Mucosa of gallbladder (tissue), 1 donor: ENCODE data around the gene EEIG1. TPM values are rescaled to one million over a fixed set of nuclear protein-coding genes. Genes with fewer than 3 reads are reported as not detected.
A peak's percentile ranks its signal among the peaks of the same experiment; 100 is the strongest.

Experiments used
- DNase-seq: peaks from one replicate; pipeline ENCODE4 v3.0.0-alpha.2; 2020; ENCODE audit warnings: low spot score
- total RNA-seq: library from RNA; stranded (reverse); gene quantifications from one replicate; pipeline ENCODE4 v1.2.1, GENCODE V29; 2021
- donor health status: DM: no; HTN: no; CAD: no.

The EEIG1 gene
- total RNA-seq, 1 donor from 2014 or later: 220 TPM

- DNase-seq: no peak
Measured at GRCh38 chr9:128001151-128001778, 20.5 kb upstream of the EEIG1 start.

GRCh38 chr9:127999461-127999860, 18.7 kb upstream of the EEIG1 start:
- no peak for DNase-seq

- DNase-seq: no peak
Measured at GRCh38 chr9:127993721-127994120, 12.9 kb upstream of the EEIG1 start.

DNA sequence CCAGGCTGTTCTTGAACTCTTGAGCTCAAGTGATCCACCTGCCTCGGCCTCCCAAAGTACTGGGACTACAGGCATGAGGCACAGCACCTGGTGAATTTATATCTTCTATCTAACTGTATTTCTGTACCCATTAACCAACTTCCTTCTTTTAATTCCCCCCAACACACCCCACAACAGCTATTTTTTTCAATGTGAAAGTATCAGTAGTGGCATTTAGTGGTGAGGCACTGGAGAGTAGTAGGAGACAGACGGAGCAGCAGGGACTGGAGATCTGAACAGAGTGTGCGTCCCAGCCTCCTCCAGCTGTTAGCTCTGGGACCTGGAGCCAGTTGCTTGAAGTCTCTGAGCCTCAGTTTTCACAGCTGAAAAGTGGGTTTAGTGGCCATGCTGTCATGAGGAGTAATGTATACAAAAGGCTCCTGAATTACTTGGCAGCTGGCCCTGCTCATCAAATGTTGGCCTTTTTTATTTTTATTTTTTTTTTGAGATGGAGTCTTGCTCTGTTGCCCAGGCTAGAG, 11.0 kb upstream of the EEIG1 start:
- DNase-seq: no peak

DNA sequence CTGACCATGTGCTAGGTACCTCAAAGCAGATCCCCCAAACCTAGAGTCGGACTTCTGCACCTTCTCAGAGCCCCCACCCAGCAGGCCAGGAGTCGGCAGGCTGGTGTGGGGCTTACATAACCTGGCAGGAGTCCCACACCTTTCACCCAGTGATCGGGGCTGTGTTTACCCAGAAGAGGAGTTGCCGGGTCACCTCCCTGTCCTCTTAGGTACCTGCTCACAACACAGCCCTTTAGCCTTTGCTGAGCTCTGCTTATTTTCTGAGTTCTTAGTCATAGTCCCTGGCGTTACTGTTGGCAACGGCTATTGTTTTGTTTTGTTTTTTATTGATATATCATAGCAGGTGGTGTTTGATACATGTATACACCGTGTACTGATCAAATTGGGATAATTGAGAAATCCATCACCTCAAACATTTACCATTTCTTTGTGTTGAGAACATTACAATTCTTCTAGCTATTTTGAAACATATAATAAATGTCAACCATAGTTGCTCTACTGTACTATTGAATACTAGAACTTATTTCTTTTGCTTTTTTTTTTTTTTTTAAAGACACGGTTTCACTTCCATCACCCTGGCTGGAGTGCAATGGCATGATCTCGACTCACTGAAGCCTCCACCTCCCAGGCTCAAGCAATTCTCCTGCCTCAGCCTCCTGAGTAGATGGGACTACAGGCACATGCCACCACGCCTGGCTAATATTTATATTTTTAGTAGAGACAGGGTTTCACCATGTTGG, 10.4 kb upstream of the EEIG1 start:
- DNase-seq: peak; percentile 83

DNA sequence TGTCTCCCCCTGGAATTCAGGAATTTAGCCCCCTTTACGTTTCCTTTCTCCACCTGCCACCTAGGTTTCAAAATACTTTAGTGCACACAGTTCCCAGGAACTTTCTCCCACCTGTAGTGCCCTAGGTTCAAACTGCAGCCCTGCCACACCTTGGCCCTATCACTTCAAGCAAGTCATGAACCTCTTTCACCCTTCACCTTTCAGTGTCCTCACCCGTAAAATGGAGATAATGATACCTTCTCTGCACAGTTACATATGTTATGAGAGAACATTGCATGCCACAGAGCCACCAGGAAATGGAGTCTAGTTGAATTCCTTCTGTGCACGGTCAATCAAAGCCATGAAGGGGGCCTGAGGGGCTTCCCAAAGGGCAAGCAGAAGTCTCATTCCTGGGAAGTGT, 9.8 kb upstream of the EEIG1 start:
- no peak for DNase-seq

- no peak for DNase-seq
Measured at GRCh38 chr9:127989094-127989493, 8.3 kb upstream of the EEIG1 start.

DNA sequence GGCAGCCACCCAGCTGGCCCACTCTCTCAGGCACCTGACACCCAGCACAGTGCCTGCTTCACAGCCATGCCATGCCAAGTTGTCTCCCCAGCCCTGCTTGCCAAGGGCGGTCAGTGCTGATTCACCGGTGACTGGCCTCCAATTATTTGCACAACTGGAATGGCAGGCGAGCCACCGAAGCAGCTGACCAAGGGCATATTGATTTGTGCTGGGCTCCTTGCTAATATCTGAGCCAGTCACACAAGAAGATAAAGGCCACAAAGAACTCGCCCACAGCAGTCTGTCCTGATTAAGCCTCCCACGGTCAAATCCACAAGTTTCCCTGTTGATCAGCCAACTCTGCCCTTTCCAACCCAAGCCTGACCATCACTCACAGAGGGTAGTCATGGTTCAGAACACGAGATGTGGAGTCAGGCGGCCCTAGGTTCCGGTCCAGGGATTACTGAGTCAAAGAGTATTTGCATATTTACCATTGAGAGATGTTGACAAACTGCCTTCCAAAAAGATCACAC, 6.4 kb upstream of the EEIG1 start:
- DNase-seq: peak; percentile 93

- DNase-seq: no peak
Measured at GRCh38 chr9:127985011-127985410, 4.2 kb upstream of the EEIG1 start.

DNA sequence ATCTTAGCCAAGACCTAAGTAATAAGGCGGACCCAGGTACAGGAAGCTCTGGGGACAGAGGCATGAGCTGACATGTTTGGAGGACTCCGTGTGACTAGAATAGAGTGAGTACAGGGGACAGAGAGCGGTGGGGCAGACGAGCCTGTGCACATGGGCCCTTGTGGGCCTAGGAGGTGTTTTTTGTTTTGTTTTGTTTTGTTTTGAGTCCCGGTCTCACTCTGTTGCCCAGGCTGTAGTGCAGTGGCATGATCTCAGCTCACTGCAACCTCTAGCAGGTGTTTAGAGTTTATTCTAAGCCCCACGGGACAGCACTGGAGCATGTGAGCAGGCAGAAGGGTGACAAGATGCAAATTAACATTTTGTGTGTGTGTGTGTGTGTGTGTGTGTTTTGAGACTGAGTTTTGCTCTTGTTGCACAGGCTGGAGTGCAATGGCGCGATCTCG, 3.1 kb upstream of the EEIG1 start:
- no peak for DNase-seq

GRCh38 chr9:127982912-127983311, 2.1 kb upstream of the EEIG1 start:
- DNase-seq: no peak

DNA sequence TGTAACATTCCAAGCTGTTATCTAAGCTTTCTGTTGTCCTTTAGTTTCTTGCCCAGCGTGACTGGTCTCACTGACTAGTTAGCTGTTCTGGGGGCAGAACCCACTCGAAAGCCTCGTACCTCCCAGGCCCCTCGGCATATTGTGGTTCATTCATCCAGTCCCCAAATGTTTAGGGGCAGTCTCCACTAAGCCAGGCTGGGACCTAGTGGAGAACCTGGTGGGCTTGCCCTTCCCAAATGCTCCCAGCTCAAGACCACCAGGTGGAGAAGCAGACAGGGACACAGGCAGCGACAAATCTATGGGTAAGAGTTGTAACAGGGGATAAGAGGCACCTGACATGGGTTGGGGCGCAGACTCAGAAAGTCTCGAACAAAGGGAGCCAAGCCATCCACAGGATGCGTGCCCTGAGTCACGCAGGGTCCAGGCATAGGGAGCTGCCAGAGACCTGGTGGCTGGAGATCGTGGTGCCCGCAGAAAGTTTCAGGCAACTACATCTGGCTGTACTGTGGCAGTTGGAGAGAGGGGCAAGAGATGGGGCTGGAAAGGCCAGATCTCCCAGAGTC, 851 bp upstream of the EEIG1 start:
- DNase-seq: no peak

GRCh38 chr9:127980060-127980705, 606 bp downstream of the EEIG1 start:
- DNase-seq: peak; percentile 41

- peak; percentile 54 for DNase-seq
Measured at GRCh38 chr9:127979333-127980059, 1.3 kb downstream of the EEIG1 start.

DNA sequence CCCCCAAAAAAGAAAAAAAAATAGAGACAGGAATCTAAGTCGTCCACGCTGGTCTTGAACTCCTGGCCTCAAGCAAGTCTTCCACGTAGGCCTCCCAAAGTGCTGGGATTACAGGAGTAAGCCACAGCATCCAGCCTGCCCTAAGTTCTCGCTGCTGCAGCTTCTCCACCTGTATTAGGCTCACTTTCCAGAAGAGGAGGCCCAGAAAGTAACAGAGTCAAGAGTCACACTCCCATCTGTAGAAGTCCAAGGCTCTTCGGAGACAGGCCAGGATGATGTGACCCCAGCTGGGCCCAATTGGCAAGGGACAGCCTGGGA, 1.8 kb downstream of the EEIG1 start:
- DNase-seq: no peak

DNA sequence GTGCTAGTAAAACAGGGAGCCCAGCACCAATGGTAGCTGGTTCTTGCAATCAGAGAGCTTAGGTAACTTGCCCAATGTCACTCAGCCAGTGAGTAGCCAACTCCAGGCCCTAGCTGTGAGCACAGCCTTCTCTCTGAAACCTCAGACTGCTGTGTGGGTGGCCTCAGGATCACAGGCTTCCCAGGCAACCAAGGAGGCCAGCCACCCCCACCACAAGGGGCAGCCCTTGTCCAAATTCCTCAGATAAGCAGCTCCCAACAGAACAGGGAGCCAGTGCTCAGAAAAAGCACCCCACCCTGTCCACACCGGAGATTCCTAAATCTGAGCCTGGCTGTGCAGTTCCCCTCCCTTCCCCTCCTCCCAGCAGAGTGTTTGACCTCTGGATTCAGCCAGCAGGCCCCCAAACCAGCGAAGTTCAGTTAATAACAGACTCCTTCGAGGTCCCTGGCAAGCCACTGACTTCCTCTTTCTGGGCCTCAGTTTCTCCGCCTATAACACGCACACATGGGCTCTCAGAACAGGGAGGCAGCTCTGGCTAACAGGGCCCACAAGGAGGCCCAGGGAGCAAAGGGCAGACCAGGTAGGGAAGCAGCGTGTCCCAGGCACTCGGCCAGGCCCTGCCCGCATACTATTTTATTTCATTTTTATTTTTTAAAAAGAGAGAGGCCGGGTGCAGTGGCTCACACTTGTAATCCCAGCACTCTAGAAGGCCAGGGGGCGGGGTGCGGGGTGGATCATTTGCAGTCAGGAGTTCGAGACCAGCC, 2.7 kb downstream of the EEIG1 start:
- peak; percentile 64 for DNase-seq

DNA sequence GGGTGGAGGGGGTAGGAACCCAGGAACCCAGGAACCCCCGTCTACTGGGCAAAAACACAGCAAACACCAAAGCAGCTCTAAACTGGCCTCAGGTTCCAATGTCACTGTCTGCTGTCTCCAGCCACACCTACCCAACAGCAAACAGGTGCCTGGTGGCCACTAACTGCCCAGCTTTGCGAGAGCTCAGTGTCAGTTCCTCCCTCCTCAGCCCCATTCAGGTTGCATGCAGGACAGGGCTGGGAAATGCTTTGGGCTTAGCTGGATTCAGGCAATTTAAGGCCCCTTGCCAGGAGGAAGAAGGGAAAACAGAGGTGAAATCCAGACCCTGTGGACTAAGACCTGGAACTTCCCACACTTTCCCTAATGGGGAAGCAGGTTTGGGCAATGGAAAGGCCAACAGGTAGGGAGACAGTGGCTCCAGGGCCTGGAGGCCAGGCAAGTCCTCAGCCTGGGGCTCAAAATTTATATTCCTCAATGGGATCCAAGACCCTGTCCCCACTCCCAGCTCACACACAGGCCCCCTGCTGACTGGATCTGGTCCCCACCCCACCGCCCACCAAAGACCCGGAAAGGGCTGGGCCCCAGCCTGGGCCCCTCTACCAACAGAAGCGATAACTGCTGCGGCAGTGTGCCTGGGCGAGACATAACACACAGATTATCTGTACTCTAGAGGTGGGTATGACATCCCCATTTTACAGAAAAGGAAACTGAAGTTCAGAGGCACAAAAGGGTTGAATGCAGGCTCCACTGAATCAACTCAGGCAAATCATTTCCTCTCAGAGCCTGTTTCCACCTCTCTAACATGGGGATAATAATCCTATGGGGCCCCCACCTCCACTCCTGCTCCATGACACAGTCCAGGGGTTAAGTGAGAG, 3.5 kb downstream of the EEIG1 start:
- DNase-seq: no peak

DNA sequence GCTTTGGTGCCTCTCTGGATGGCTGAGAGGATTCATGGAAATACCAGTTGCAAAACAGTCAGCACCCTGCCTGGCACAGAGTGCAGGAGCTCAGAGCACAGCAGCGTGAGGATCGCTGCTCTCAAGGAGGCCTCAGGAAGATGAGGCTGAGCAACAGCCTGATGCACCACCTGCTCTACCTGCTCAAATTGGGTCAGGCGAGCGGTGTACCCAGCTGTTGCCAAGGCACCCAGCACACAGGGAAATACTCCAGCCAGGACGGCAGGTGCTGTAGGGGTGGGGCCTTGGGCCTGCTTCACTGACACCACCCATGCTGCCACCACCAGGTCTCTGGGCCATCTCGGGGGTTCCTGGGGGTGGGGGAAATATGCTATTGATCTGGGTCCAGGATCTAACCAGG, 4.3 kb downstream of the EEIG1 start:
- peak; percentile 51 for DNase-seq

- DNase-seq: no peak
Measured at GRCh38 chr9:127975376-127976315, 5.1 kb downstream of the EEIG1 start.
